Esophagus squamous epithelium (tissue), 5 donors: ENCODE results near the gene SKAP1. TPM values are rescaled to one million over a fixed set of nuclear protein-coding genes. Genes with fewer than 3 reads are reported as not detected.

Experiments
- DNase-seq: peaks from one replicate; lab custom pipeline; 2025; lab: John Stamatoyannopoulos, UW
- H3K27ac ChIP-seq, 4 donors: fragments of 200-600 bp; sonication (generic); one replicate each; pipeline ENCODE4 v1.5.1; 2016 to 2019; ENCODE audit warnings: mild to moderate bottlenecking in 1 of 4
- H3K27me3 ChIP-seq, 4 donors: fragments of 200-600 bp; sonication (generic); 1 replicate in 3 of 4; 2 replicates in 1 of 4; pipeline versions ENCODE4 v1.5.1 to v1.6.0; 2017 to 2021; ENCODE audit warnings: antibody characterized with exemption in 1 of 4
- H3K36me3 ChIP-seq, 3 donors: fragments of 200-600 bp; sonication (generic); one replicate each; pipeline ENCODE4 v1.5.1; 2016 to 2019
- H3K4me1 ChIP-seq, 3 donors: fragments of 200-600 bp; sonication (generic); one replicate each; pipeline ENCODE4 v1.5.1; 2017 to 2019
- H3K4me3 ChIP-seq, 4 donors: fragments of 200-600 bp; sonication (generic); 1 replicate in 3 of 4; 2 replicates in 1 of 4; pipeline ENCODE4 v1.5.1; 2016 to 2019; ENCODE audit warnings: mild to moderate bottlenecking in 2 of 4, moderate library complexity in 1 of 4
- H3K9me3 ChIP-seq, 3 donors: fragments of 200-600 bp; sonication (generic); one replicate each; pipeline ENCODE4 v1.5.1; 2016 to 2019
- POLR2A ChIP-seq, 4 donors: fragments of 450-650 bp; IDR thresholded peaks; one replicate each; pipeline ENCODE4 v1.6.1; 2017; ENCODE audit warnings: antibody characterized with exemption in 4 of 4, mild to moderate bottlenecking in 4 of 4, moderate library complexity in 3 of 4
- WGBS, 2 donors: methylation state at CpG; one replicate each; pipeline ENCODE4 v1.1.5; 2018; 5-methylcytosine and 5-hydroxymethylcytosine counted together
- intact Hi-C: fragments of 100-400 bp; cut with DNase I; formaldehyde crosslinking; loops from one replicate; pipeline ENCODE4 v1.15.0; 2022
- total RNA-seq, 4 donors: library from RNA; depleted of rRNA; stranded (reverse); fragments of >200 nt; gene quantifications; one replicate each; pipeline ENCODE4 v1.1.0, GENCODE V29; 2016
- TF ChIP-seq, protein P1 (sequence below), 6 experiments: fragments of 450-650 bp in 4 of 6; fragments of 200-600 bp in 2 of 6; sonication (generic) in 2 of 6; IDR thresholded peaks; one replicate each; pipeline ENCODE4 v1.5.1; 2016 to 2019; ENCODE audit warnings: antibody characterized with exemption in 6 of 6, mild to moderate bottlenecking in 4 of 6, moderate library complexity in 4 of 6
- donor health status: DM: yes; HTN: yes; CAD: no.

Gene SKAP1
- total RNA-seq, 4 donors from 2014 or later = 0.83 to 5.1 (median 3.4) TPM; not detected in 1

DNA sequence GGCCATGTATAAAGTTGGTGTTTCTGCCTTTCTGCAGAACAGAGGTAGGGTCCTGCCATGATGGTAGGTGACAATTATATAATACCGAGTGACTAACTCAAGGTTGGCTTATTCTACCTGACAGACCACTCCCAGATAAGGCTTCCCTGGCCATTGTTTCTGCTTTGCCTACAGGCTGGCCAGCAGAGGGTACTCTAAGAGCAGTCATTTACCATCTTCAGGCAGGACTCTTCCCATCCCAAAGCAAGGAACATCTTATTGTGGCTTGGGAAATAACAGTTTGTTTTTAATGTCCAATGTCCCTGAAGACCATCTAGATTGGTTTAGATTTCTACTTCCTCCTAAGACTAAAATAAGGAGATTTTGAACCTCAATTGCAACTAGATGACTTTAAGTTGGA is 248.4 kb downstream of the SKAP1 start:
- Histone ChIP-seq H3K4me1 (no peaks in the 10 kb centered on the region), H3K9me3 (no peaks in the 10 kb centered on the region), H3K27ac (no peak overlapping the region), H3K36me3 (no peaks in the 10 kb centered on the region), H3K27me3 (peaks cover 0 to 73% (median 0%) of the 10 kb centered on the region in 4 donors), H3K4me3 (no peak overlapping the region)
- WGBS, 2 donors = 0% methylated on average over 1 of the region's 1 CpG
- no peak for TF ChIP-seq POLR2A (IDR thresholded peaks at IDR 0.05)
- TF ChIP-seq, protein P1, sequence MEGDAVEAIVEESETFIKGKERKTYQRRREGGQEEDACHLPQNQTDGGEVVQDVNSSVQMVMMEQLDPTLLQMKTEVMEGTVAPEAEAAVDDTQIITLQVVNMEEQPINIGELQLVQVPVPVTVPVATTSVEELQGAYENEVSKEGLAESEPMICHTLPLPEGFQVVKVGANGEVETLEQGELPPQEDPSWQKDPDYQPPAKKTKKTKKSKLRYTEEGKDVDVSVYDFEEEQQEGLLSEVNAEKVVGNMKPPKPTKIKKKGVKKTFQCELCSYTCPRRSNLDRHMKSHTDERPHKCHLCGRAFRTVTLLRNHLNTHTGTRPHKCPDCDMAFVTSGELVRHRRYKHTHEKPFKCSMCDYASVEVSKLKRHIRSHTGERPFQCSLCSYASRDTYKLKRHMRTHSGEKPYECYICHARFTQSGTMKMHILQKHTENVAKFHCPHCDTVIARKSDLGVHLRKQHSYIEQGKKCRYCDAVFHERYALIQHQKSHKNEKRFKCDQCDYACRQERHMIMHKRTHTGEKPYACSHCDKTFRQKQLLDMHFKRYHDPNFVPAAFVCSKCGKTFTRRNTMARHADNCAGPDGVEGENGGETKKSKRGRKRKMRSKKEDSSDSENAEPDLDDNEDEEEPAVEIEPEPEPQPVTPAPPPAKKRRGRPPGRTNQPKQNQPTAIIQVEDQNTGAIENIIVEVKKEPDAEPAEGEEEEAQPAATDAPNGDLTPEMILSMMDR (IDR thresholded peaks at IDR 0.05) = no peak
- intact Hi-C loops = no loop called here
- DNase-seq = no peak

DNA sequence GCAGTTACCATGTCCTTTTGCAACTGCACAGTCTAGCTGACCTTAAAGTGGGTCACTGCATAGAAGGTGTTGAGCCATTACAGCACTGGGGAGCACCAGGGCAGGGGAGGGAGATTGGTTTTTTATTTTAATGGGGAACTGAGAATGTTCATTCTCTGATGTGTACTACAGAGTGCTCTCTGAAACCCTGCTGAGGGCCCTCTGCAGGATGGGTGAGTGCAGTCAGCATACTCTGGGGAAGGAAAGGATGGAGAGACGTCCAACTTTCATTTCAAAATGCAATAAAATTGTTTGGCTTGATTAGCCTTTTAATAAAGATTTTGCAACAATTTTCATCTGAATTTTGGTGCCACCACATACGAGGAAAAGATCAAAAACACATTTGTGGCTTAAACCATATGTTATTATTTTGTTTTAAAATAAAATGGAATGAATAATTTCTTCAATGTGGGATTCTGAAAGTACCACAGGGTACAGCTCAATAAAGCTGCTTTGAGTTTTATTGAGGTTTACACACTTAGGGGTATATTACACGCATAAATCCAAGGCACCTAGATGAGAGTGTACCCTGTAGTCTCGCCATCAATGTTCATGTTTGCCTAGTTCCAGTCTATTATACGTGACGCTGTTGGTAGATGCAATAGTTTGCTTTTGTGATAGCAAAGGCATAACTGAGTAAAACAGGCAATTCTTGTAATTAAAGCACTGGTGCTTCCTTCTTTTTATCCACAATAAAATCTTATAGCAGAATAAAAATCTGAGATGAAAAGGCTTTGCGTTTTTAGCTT is 249.0 kb downstream of the SKAP1 start:
- 82 to 85% methylated on average over 7 of the region's 7 CpGs for WGBS, 2 donors
- intact Hi-C loops = no loop called here
- DNase-seq = no peak
- no peak overlapping the region for H3K4me3 ChIP-seq
- H3K36me3 ChIP-seq = no peaks in the 10 kb centered on the region
- no peaks in the 10 kb centered on the region for H3K4me1 ChIP-seq
- H3K9me3 ChIP-seq = no peaks in the 10 kb centered on the region
- TF ChIP-seq POLR2A (IDR thresholded peaks at IDR 0.05) = no peak
- TF ChIP-seq, protein P1 (IDR thresholded peaks at IDR 0.05) = no peak
- peaks cover 0 to 67% (median 0%) of the 10 kb centered on the region in 4 donors for H3K27me3 ChIP-seq
- no peak overlapping the region for H3K27ac ChIP-seq

- Histone ChIP-seq H3K36me3 (no peaks in the 10 kb centered on the region), H3K4me1 (no peaks in the 10 kb centered on the region), H3K27me3 (peaks cover 0 to 50% (median 0%) of the 10 kb centered on the region in 4 donors), H3K27ac (no peak overlapping the region), H3K9me3 (no peaks in the 10 kb centered on the region), H3K4me3 (no peak overlapping the region)
- 62 to 75% methylated on average over 4 of the region's 4 CpGs for WGBS, 2 donors
- no peak for DNase-seq
- intact Hi-C loops = no loop called here
- TF ChIP-seq POLR2A (IDR thresholded peaks at IDR 0.05) = no peak
- TF ChIP-seq, protein P1 (IDR thresholded peaks at IDR 0.05) = no peak
These were observed 250.7 kb downstream of the SKAP1 start for GRCh38 chr17:48179071-48179945.

DNA sequence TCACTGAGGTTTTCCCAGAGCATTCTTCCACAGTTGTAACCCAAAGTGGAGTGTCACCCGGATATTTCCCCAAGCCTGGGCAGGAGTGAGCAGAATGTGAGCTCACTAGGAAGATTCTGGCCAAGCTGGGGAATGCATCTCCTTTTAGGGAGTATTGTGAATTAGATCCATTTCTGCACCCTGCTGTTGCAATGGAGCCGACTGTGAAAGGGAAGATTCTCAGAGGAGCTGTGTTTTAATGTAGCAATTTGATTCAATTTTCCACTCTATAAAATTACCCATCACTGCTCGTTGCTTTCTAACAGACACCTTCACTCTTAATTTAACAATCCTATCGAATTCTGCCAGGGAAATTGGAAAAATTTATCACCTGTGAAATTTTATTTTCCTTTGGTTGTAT is 251.7 kb downstream of the SKAP1 start:
- no peaks in the 10 kb centered on the region for H3K36me3 ChIP-seq
- H3K27ac ChIP-seq = no peak overlapping the region
- TF ChIP-seq POLR2A (IDR thresholded peaks at IDR 0.05) = no peak
- TF ChIP-seq, protein P1 (IDR thresholded peaks at IDR 0.05) = no peak
- H3K4me3 ChIP-seq = no peak overlapping the region
- no peaks in the 10 kb centered on the region for H3K9me3 ChIP-seq
- WGBS, 2 donors = 71 to 72% methylated on average over 4 of the region's 4 CpGs
- intact Hi-C loops = no loop called here
- DNase-seq = no peak
- H3K27me3 ChIP-seq = peaks cover 0 to 45% (median 0%) of the 10 kb centered on the region in 4 donors
- H3K4me1 ChIP-seq = no peaks in the 10 kb centered on the region

DNA sequence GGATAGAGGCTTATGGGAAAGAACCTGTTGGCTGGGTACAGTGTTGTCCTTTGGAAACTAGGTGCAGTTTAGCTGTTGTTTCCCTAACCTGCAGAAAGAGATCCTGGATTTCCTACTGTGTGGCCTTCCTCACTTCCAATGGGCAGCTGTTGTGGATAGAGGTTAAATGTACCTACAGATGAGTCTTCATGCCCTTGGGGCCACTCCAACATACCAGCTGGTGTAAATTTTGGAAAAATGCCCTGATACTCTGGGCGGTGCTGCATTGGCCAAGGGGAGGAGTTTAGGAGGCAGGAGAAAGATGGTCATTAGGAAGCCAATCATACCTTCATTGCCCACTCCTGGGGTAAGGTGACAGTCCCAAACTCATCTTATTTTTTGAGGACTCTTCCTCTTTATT is 252.2 kb downstream of the SKAP1 start:
- H3K9me3 ChIP-seq = no peaks in the 10 kb centered on the region
- no peaks in the 10 kb centered on the region for H3K4me1 ChIP-seq
- no peaks in the 10 kb centered on the region for H3K36me3 ChIP-seq
- peaks cover 0 to 44% (median 0%) of the 10 kb centered on the region in 4 donors for H3K27me3 ChIP-seq
- no peak for DNase-seq
- intact Hi-C loops = no loop called here
- 50 to 100% methylated on average over 1 of the region's 1 CpG for WGBS, 2 donors
- no peak for TF ChIP-seq POLR2A (IDR thresholded peaks at IDR 0.05)
- TF ChIP-seq, protein P1 (IDR thresholded peaks at IDR 0.05) = no peak
- H3K27ac ChIP-seq = no peak overlapping the region
- H3K4me3 ChIP-seq = no peak overlapping the region
